Astrocyte (in vitro differentiated cells and primary cell): ENCODE measurements around the gene JOSD2.

Experiments
- CTCF ChIP-seq: IDR thresholded peaks from 2 replicates; pipeline ENCODE4 v1.5.1; 2011; ENCODE audit warnings: low read depth, mild to moderate bottlenecking, inconsistent platforms, low read length, moderate library complexity; ENCODE audit not compliant: insufficient read depth
- EZH2 ChIP-seq: IDR thresholded peaks from 2 replicates; pipeline ENCODE4 v1.6.1; 2012; ENCODE audit warnings: mild to moderate bottlenecking, low read length, inconsistent platforms; ENCODE audit not compliant: insufficient read depth

DNA sequence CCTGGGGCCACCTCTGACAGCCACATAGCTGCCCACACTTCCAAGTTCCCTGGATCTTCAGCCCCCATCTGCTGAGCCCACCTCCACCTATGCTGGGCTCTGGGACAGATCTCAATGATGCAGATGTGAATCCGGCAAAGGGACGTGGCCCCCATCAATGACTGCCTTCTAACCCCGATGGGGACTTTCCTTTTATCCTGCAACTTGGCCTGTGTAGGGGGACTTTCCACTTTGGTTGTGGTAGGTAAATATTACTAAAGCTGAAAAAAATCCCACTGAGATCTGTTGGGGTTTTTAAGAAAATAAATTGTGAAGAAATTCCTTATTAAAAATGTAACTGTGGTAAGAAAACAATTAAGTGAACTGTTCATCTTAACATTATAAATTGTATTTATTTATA is 23.5 kb upstream of the JOSD2 start:
- TF ChIP-seq CTCF = no peak
- TF ChIP-seq EZH2 = no peak
